ENCODE measurements around the gene SELENOO. TPM values are rescaled to one million over a fixed set of nuclear protein-coding genes. Genes with fewer than 3 reads are reported as not detected.

The SELENOO gene
- total and polyA plus RNA-seq, 2 donors (not counting 1 experiment from before 2014, with no cell fraction given): 62.1 to 74.6 TPM

DNA sequence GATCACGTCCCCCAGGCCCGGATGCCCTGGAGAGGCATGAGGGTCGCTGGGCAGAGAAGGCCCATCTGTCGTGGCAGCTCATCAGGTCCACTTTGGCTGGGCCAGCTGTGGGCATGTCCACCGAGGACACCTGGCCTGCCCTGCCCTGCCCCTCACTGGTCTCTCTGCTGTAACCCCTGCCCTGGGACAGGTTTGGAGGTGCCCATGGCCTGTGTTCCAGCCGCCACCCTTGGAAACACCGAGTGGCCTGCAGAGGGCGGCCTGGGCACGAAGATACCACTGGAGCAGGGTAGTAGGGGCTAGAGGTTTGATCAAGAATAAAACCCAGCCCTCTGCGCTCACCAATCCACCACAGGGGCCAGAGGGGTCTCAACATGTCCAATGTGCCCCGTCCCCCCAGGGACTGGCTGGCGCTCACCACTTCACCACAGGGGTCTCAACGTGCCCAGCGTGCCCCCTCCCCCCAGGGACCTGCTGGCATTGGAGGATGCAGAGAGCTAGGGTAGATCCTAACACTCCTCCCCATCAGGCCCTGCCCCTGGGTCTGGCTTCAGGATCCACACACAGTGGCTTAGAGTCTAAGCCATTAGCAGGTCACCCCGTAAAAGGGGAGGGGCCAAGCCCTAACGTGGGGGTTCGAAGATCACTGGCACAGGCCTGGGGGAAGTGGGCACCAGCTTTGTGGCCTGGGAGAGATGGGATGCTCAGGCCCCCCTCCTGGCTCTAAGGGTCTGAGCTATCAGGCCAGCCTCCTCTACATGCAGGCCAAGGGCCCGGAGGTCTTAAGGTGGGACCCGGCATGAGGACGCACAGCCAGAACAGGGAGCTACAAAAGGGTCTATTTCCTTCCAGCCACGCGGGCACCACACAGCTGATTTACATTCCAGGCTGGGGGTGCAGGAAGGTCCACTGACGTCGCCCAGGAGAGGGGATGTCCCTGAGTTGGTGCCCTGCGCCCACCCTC lies 51.6 kb downstream of the SELENOO start:
- Histone ChIP-seq H4K20me1 (ENCODE audit: control insufficient read depth, insufficient read depth, low read length, poor library complexity, severe bottlenecking) (peaks cover 28% of the 10 kb centered on the region), H2AFZ (ENCODE audit: insufficient read depth, low read depth, low read length, poor library complexity, severe bottlenecking) (peak overlapping the region; percentile 83), H3K4me2 (replicated peaks; ENCODE audit: low read depth, low read length, poor library complexity, severe bottlenecking) (peak overlapping the region; percentile 95), H3K4me1 (ENCODE audit: control insufficient read depth in 2 of 2, insufficient read depth in 2 of 2, low read length in 2 of 2) (peaks cover 14 to 38% of the 10 kb centered on the region in 2 donors), H3K27me3 (replicated peaks in 1 of 4; ENCODE audit: control extremely low read depth in 1 of 4, control insufficient read depth in 3 of 4, insufficient read depth in 4 of 4, low read length in 3 of 4) (no peaks in the 10 kb centered on the region), H3K27ac (ENCODE audit: low read length in 2 of 2) (no peak overlapping the region), H3K4me3 (ENCODE audit: control extremely low read depth in 1 of 5, extremely low read depth in 1 of 5, insufficient read depth in 1 of 5, low read depth in 2 of 5, low read length in 4 of 5) (peak overlapping the region in 2 of 5 experiments; percentile 69 to 80), H3K9ac (ENCODE audit: low read length) (no peak overlapping the region), H3K9me3 (ENCODE audit: control extremely low read depth in 1 of 3, control insufficient read depth in 2 of 3, insufficient read depth in 1 of 3, low read length in 2 of 3) (no peaks in the 10 kb centered on the region), H3K36me3 (replicated peaks in 1 of 2; ENCODE audit: control extremely low read depth in 1 of 2, control insufficient read depth in 1 of 2, extremely low read depth in 1 of 2, insufficient read depth in 2 of 2, low read length in 1 of 2) (peaks cover 0 to 13% of the 10 kb centered on the region in 2 experiments), H3K79me2 (ENCODE audit: control insufficient read depth, insufficient read depth, low read length) (peaks cover 12% of the 10 kb centered on the region)
- 61% methylated on average over 15 of the region's 25 CpGs for WGBS (ENCODE audit: insufficient coverage)
- peak overlapping the region; percentile 67 for H3K27ac Mint-ChIP-seq
- peaks cover 22% of the 10 kb centered on the region for H3K4me1 Mint-ChIP-seq
- intact Hi-C loops (cut with micrococcal nuclease): loop anchor here (1.0 to 5.0 kb wide), 6 partner anchors 8 to 330 kb away; partner anchors contain the start of genes CHKB, DENND6B and MAPK11
- CTCF ChIA-PET: interaction anchor here (0.6 to 3.8 kb wide), 25 partner anchors 10 to 369 kb away, joined by 3 to 52 read pairs (median 4); partner anchors contain the start of genes DENND6B, MAPK12, PLXNB2 and SCO2
- TF ChIP-seq, protein P1, sequence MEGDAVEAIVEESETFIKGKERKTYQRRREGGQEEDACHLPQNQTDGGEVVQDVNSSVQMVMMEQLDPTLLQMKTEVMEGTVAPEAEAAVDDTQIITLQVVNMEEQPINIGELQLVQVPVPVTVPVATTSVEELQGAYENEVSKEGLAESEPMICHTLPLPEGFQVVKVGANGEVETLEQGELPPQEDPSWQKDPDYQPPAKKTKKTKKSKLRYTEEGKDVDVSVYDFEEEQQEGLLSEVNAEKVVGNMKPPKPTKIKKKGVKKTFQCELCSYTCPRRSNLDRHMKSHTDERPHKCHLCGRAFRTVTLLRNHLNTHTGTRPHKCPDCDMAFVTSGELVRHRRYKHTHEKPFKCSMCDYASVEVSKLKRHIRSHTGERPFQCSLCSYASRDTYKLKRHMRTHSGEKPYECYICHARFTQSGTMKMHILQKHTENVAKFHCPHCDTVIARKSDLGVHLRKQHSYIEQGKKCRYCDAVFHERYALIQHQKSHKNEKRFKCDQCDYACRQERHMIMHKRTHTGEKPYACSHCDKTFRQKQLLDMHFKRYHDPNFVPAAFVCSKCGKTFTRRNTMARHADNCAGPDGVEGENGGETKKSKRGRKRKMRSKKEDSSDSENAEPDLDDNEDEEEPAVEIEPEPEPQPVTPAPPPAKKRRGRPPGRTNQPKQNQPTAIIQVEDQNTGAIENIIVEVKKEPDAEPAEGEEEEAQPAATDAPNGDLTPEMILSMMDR (IDR thresholded peaks at IDR 0.05): peak; percentile 76
- no peak for TF ChIP-seq EZH2 (IDR thresholded peaks at IDR 0.05; ENCODE audit: borderline replicate concordance, insufficient read depth, low read depth, low read length, poor library complexity, severe bottlenecking)
- H3K9me3 Mint-ChIP-seq (ENCODE audit: insufficient read depth): no peaks in the 10 kb centered on the region
- DNase-seq (peak; percentile 82), ATAC-seq (ENCODE audit: low read depth) (peak; percentile 67)
- no peaks in the 10 kb centered on the region for H3K27me3 Mint-ChIP-seq
- POLR2A ChIA-PET: interaction anchor here (0.6 to 3.1 kb wide), 7 partner anchors 9 to 369 kb away, joined by 3 to 12 read pairs (median 4); no protein-coding TSS in a partner anchor
- peak overlapping the region; percentile 86 for H3K4me3 Mint-ChIP-seq
